Measurements from ENCODE around the gene SLC34A3.
"Not testable (repeated sequence)": the region's sequence is repeated elsewhere in the genome, so short reads cannot be mapped to it uniquely, and the experiment has no call there.

The SLC34A3 gene

DNA sequence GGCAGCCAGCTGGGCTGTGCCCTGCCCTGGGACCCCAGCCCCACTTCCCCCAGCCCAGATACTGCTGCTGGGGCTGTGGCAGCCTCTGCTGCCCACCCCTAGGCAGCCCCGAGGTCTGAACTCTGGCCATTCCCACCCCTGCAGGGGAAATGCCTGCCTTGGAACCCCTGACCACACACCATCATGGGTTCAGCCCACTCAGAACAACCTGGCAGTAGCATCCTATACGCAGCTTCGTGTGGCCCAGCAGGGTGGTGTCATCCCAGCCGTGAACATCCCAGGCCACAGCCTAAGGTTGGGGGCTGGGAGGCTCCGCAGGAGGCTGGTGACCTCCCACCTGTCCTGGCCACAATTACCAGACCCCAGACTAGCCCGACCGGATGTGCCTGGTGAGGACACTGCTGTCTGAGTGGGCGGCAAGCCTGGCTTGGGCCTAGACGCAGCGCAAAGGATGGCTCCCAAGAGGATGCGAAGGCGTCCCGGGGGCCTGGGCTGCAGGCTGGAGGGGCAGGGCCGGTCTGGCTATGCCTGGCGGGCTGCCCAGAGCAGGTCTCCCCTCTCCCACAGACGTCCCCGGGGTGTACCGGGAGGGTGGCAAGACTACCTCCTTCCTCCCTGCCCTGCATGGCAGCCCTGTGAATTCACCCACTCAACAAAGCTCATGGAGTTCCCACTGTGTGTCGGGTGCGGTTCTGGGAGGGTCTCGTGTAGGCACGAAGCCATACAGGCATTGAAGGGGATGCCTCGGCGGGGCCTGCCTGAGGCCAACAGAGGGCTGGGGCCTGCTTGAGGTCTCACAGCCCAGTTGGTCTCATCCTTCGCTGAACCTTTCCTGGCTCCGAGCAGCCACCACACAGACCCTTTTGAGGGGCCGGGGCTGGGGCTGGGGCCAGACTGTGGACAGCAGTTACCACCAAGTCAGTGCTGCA is 1.5 kb upstream of the SLC34A3 start:
- no peak for DNase-seq (ENCODE audit: low read depth in 2 of 2)

- DNase-seq (ENCODE audit: low read depth in 2 of 2): no peak
These were observed 597 bp upstream of the SLC34A3 start for GRCh38 chr9:137229903-137230704.

DNA sequence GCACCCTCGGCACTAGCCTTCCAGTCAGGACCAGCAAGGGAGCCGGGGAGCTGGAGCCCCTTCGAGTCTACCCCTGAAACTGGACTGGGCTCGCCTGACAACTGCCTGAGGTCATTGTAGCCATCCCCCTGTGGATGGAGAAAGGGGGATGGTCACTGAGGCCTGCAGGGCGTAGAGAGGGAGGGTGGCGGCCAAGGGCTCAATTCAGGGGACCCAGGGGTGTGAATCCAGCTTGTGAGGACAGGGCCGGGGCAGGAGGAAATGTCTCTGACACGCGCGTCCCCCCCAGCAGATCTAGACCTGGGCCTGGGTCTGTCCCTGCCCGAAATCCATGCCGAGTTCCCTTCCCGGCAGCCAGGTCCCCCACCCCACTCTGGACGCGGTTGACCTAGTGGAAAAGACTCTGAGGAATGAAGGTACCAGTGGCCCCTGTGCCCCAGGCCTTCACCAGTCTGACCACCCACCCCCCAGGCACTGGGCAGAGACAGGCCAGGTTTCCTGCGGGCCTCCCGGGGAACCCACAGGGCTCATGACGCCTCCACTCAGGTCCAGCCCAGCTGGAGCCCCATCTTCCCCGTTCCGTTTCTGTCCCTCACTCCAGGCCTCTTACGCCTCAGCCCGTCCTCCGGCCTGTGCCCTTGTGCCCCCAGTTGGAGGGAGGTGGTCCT is 805 bp downstream of the SLC34A3 start:
- DNase-seq (ENCODE audit: low read depth in 2 of 2): no peak

GRCh38 chr9:137232101-137232500 is 1.4 kb downstream of the SLC34A3 start:
- DNase-seq (ENCODE audit: low read depth in 2 of 2): no peak

- DNase-seq (ENCODE audit: low read depth in 2 of 2): no peak
These were observed 1.8 kb downstream of the SLC34A3 start for GRCh38 chr9:137232510-137232909.

- DNase-seq (ENCODE audit: low read depth in 2 of 2): no peak
These were observed 2.7 kb downstream of the SLC34A3 start for GRCh38 chr9:137233143-137233980.

DNA sequence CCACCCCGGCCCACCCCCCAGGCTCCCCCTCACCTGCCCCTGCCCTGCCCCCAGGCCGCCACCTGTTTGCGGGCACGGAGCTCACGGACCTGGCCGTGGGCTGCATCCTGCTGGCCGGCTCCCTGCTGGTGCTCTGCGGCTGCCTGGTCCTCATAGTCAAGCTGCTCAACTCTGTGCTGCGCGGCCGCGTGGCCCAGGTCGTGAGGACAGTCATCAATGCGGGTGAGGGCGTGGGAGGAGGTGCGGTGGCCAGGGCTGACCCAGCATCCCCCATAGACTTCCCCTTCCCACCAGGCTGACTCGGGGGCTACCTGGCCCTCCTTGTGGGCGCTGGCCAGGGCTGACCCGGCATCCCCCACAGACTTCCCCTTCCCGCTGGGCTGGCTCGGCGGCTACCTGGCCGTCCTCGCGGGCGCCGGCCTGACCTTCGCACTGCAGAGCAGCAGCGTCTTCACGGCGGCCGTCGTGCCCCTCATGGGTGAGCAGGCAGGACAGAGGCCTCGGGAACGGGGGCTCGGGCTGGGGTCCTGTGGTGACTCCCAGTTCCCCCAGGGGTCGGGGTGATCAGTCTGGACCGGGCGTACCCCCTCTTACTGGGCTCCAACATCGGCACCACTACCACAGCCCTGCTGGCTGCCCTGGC is 3.5 kb downstream of the SLC34A3 start:
- DNase-seq (ENCODE audit: low read depth in 2 of 2): no peak

DNA sequence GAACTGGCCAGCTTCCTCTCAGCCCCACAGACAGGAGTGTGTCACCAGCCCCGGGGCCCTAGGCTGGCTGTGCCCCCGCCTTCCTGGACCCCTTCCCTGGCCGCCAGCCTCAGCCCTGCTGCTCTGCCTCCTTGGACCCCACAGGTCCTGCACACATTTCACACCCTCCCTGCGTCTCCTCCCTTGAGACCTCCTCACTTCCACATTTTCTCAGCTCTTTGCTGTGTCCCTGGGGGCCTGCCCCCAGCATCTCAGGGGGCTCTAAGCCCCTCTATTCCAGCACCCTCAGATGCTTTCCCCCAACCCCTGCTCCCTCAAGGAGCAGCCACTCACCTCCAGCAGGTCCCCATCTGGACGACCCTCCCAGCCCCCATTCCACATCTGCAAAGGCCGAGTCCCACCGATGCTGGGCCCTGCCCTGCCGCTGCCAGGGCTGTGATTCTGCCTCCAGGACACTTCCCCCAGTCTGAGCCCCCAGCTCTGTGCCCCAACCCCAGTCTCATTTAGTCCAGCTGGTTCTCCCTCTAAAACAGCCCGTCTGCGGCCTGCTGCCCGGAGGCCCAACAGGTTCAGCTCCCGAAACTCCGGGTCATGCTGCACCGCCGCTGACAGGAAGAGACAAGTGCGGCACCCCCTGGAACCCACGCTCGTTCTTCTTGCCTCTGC is 4.2 kb downstream of the SLC34A3 start:
- DNase-seq (ENCODE audit: low read depth in 2 of 2): no peak

DNA sequence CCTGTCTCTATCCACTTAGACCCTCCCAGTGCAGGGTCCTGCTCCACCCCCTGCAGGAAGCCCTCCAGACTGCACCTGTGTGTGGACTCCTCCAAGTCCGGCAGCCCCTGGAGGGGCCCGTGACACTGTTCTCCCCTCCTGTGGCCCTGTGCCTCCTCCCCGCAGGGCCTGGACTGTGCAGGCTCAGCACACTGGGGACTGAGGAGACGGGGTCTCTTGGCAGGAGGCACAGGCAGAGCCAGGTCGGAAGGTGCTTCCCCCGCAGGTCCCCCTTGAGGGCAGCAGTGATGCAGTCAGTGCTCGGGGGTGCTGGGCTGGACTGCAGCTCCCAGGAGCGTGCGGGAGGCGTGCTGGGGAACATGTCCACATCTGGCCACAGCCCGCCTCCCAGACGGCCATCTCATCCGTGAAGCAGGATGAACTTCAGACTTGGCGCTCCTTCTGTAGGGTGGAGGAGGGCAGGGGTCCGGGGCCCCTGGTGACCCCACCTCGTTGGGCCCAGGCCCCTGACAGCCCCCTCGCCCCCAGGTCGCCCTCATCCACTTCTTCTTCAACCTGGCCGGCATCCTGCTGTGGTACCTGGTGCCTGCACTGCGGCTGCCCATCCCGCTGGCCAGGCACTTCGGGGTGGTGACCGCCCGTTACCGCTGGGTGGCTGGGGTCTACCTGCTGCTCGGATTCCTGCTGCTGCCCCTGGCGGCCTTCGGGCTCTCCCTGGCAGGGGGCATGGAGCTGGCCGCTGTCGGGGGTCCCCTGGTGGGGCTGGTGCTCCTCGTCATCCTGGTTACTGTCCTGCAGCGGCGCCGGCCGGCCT is 4.9 kb downstream of the SLC34A3 start:
- no peak for DNase-seq (ENCODE audit: low read depth in 2 of 2)

- peak; percentile 79 to 91 for DNase-seq (ENCODE audit: low read depth in 2 of 2)
These were observed 5.7 kb downstream of the SLC34A3 start for GRCh38 chr9:137236238-137236935.

DNA sequence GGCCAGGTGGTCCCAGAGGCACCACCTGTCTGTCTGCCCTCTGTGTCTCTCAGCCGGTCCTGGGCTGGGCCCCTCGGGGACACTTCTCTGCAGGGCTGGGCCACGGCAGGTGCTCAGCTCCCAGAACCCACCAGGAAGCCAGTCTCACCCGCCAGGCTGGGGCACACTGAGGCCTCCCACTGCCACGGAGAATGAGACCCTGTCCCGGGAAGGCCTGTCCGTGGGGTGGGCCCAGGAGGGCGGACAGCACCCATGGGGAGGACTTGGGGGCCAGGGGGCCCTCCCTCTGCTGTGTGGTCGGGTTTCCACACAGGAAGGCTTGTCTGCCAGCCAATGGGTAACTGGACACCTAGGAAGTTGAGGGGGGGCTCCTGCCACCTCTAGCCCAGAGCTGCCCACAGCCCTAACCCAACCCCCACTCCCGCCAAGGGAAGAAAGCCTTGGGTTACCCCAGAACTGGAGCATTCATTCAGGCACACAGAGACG is 6.3 kb downstream of the SLC34A3 start:
- DNase-seq (ENCODE audit: low read depth in 2 of 2): no peak

- no peak for DNase-seq (ENCODE audit: low read depth in 2 of 2)
These were observed 7.3 kb downstream of the SLC34A3 start for GRCh38 chr9:137237759-137238726.

GRCh38 chr9:137239541-137240200 is 9.0 kb downstream of the SLC34A3 start:
- not testable (repeated sequence) for DNase-seq (ENCODE audit: low read depth in 2 of 2)

DNA sequence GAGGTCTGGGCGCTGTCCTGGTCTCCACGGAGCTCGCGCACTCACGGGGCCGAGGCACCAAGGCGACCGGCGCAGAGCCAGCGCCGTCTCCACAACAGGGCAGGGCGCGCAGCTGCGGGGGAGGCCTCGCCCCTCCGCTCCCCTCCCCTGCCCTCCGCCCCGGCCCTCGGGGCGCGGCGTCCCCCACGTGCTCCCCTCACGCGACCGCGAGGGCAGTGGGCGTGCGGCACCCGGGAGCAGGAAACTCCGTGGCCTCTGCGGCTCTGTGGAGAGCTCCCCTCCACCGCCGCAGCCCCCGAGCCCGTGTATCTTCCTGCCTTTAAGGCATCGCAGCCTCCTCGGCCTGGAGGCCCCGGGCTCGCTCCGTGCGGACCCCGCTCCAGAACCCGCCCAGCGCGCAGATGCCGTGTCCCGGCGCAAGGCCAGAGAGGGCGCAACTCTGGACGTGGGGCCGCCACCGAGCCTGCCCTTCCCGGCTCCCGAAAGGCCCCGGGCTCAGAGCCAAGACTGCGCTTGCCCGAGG is 9.7 kb downstream of the SLC34A3 start:
- peak in 1 of 2 donors; percentile 27 for DNase-seq (ENCODE audit: low read depth in 2 of 2)

- peak; percentile 88 to 97 for DNase-seq (ENCODE audit: low read depth in 2 of 2)
These were observed 10.3 kb downstream of the SLC34A3 start, which contains the start of gene TUBB4B for GRCh38 chr9:137240841-137241489. Gene TUBB4B (plus strand): TSS chr9:137241287. CDS start chr9:137241361, 74 bp downstream.
